GM23338 (cell line): ENCODE measurements around the gene HIP1.

ENCODE experiments used
- CREB1 ChIP-seq: fragments of 250-450 bp; sonication (Bioruptor Pico); IDR thresholded peaks from 2 replicates; pipeline ENCODE4 v1.5.0; 2020; ENCODE audit warnings: low read depth, mild to moderate bottlenecking, moderate library complexity
- CTCF ChIP-seq, 2 experiments: fragments of 200-600 bp in 1 of 2; sonication (generic) in 1 of 2; conservative IDR thresholded peaks; 2 replicates each; pipeline versions ENCODE4 v1.5.1 to v1.6.1; 2016 to 2017; ENCODE audit warnings: antibody characterized with exemption in 2 of 2, low read depth in 2 of 2, mild to moderate bottlenecking in 2 of 2, moderate library complexity in 1 of 2
- EZH2 ChIP-seq: fragments of 200-600 bp; sonication (generic); IDR thresholded peaks from one replicate; pipeline ENCODE4 v1.8.0; 2017; ENCODE audit warnings: antibody characterized with exemption, mild to moderate bottlenecking, low read depth; ENCODE audit not compliant: unreplicated experiment
- EZH2phosphoT487 ChIP-seq: fragments of 200-600 bp; sonication (generic); IDR thresholded peaks from one replicate; pipeline ENCODE4 v1.8.1; 2018; ENCODE audit warnings: antibody characterized with exemption; ENCODE audit not compliant: unreplicated experiment
- JUNB ChIP-seq: IDR thresholded peaks from one replicate; pipeline ENCODE4 v1.6.1; 2016; ENCODE audit warnings: antibody characterized with exemption; ENCODE audit not compliant: unreplicated experiment
- POLR2AphosphoS5 ChIP-seq: IDR thresholded peaks from 2 replicates; pipeline ENCODE4 v1.6.1; 2016; ENCODE audit warnings: antibody characterized with exemption, low read depth
- REST ChIP-seq: IDR thresholded peaks from one replicate; pipeline ENCODE4 v1.6.1; 2018; ENCODE audit warnings: antibody characterized with exemption; ENCODE audit not compliant: unreplicated experiment
- ZNF114 ChIP-seq: fragments of 250-450 bp; sonication (Bioruptor Pico); IDR thresholded peaks from 2 replicates; pipeline ENCODE4 v1.5.0; 2020; ENCODE audit warnings: mild to moderate bottlenecking, moderate library complexity
- ZNF331 ChIP-seq: fragments of 250-450 bp; sonication (Bioruptor Pico); IDR thresholded peaks from 2 replicates; pipeline ENCODE4 v1.5.0; 2020; ENCODE audit warnings: low read depth, mild to moderate bottlenecking, moderate library complexity
- TF ChIP-seq, protein P1 (sequence below): IDR thresholded peaks from 2 replicates; pipeline ENCODE4 v1.6.1; 2016; ENCODE audit warnings: antibody characterized with exemption

- no peak for TF ChIP-seq CTCF (conservative IDR thresholded peaks at IDR 0.05; ENCODE audit: low read depth in 2 of 2)
- no peak for TF ChIP-seq EZH2phosphoT487
- TF ChIP-seq EZH2: no peak
- no peak for TF ChIP-seq ZNF331 (CRISPR knock-in tag)
- TF ChIP-seq CREB1 (CRISPR knock-in tag): no peak
- no peak for TF ChIP-seq POLR2AphosphoS5
- TF ChIP-seq, protein P1, sequence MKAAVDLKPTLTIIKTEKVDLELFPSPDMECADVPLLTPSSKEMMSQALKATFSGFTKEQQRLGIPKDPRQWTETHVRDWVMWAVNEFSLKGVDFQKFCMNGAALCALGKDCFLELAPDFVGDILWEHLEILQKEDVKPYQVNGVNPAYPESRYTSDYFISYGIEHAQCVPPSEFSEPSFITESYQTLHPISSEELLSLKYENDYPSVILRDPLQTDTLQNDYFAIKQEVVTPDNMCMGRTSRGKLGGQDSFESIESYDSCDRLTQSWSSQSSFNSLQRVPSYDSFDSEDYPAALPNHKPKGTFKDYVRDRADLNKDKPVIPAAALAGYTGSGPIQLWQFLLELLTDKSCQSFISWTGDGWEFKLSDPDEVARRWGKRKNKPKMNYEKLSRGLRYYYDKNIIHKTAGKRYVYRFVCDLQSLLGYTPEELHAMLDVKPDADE: no peak
- no peak for TF ChIP-seq JUNB
- no peak for TF ChIP-seq REST
- TF ChIP-seq ZNF114 (CRISPR knock-in tag): no peak
These were observed 33.6 kb upstream of the HIP1 start, which contains the start of gene CCL26 for GRCh38 chr7:75772081-75773077.
